ENCODE data around the gene CRHBP.

DNA sequence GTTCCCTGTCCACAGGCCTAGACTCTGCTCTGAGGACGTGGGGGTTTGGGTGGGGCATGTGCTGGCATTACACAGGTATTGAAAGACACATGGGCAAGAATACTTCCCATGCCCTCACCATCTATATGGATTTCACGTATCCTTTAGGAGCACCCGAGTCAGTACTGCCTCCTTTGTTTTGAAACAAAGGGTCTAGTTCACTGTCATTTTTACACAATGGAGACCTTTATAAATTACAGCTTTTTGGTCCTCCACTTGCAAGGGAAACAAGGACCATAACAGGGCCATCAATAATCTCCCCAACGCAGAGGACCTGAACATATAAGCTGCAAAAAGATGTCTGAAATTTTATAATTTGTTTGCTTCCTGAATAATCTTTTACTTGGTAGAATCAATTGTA lies 24.9 kb upstream of the CRHBP start:
- TF ChIP-seq KLF16 (IDR thresholded peaks at IDR 0.05) (no peak), HDAC6 (IDR thresholded peaks at IDR 0.05; ENCODE audit: low read depth, low read length) (no peak), POLR2A (conservative IDR thresholded peaks at IDR 0.05) (no peak)

Data from K562 (cell line).